WTC11 (cell line): Measurements from ENCODE around the gene CLBA1.

ENCODE experiments used
- CREB1 ChIP-seq: sonication (generic); formaldehyde crosslinking; IDR thresholded peaks from 2 replicates; pipeline ENCODE4 v1.8.0; 2023; ENCODE audit warnings: mild to moderate bottlenecking, missing genetic modification reagents
- FOXP1 ChIP-seq: sonication (generic); formaldehyde crosslinking; IDR thresholded peaks from 2 replicates; pipeline ENCODE4 v1.8.0; 2022; ENCODE audit warnings: missing genetic modification reagents, mild to moderate bottlenecking, moderate library complexity, borderline replicate concordance
- RELA ChIP-seq: sonication (generic); formaldehyde crosslinking; IDR thresholded peaks from 2 replicates; pipeline ENCODE4 v1.8.1; 2022; ENCODE audit warnings: missing genetic modification reagents, mild to moderate bottlenecking, borderline replicate concordance
- SMAD3 ChIP-seq: sonication (generic); formaldehyde crosslinking; IDR thresholded peaks from 2 replicates; pipeline ENCODE4 v1.8.0; 2022; ENCODE audit warnings: missing genetic modification reagents, mild to moderate bottlenecking, borderline replicate concordance
- SP1 ChIP-seq: sonication (generic); formaldehyde crosslinking; conservative IDR thresholded peaks from 2 replicates; pipeline ENCODE4 v1.8.1; 2022; ENCODE audit warnings: missing genetic modification reagents
- TEAD4 ChIP-seq: sonication (generic); formaldehyde crosslinking; IDR thresholded peaks from 2 replicates; pipeline ENCODE4 v1.8.0; 2022; ENCODE audit warnings: mild to moderate bottlenecking, missing genetic modification reagents
- TP53 ChIP-seq: sonication (generic); formaldehyde crosslinking; IDR thresholded peaks from 2 replicates; pipeline ENCODE4 v1.8.1; 2023; ENCODE audit warnings: mild to moderate bottlenecking, missing genetic modification reagents
- ZNF232 ChIP-seq: sonication (generic); formaldehyde crosslinking; IDR thresholded peaks from 2 replicates; pipeline ENCODE4 v1.8.0; 2022; ENCODE audit warnings: mild to moderate bottlenecking, missing genetic modification reagents
- ZNF416 ChIP-seq: fragments of 250-450 bp; sonication (Bioruptor Pico); IDR thresholded peaks from 2 replicates; pipeline ENCODE4 v1.9.0; 2021; ENCODE audit warnings: mild to moderate bottlenecking, inconsistent platforms
- ZNF671 ChIP-seq: fragments of 250-450 bp; sonication (Bioruptor Pico); IDR thresholded peaks from 2 replicates; pipeline ENCODE4 v1.8.0; 2021; ENCODE audit warnings: mild to moderate bottlenecking
- TF ChIP-seq, protein P1 (sequence below): sonication (generic); formaldehyde crosslinking; conservative IDR thresholded peaks from 2 replicates; pipeline ENCODE4 v1.8.1; 2023; ENCODE audit warnings: mild to moderate bottlenecking, low read depth, missing genetic modification reagents, moderate library complexity
- TF ChIP-seq, protein P2 (sequence below): sonication (generic); formaldehyde crosslinking; IDR thresholded peaks from 2 replicates; pipeline ENCODE4 v1.8.0; 2022; ENCODE audit warnings: mild to moderate bottlenecking, missing genetic modification reagents
- TF ChIP-seq, protein P3 (sequence below): fragments of 200-600 bp; IDR thresholded peaks from 2 replicates; pipeline ENCODE4 v1.8.0; 2022; ENCODE audit warnings: antibody characterized with exemption
- TF ChIP-seq, protein P4 (sequence below): sonication (generic); formaldehyde crosslinking; IDR thresholded peaks from 2 replicates; pipeline ENCODE4 v1.8.1; 2023; ENCODE audit warnings: mild to moderate bottlenecking, missing genetic modification reagents, moderate library complexity

DNA sequence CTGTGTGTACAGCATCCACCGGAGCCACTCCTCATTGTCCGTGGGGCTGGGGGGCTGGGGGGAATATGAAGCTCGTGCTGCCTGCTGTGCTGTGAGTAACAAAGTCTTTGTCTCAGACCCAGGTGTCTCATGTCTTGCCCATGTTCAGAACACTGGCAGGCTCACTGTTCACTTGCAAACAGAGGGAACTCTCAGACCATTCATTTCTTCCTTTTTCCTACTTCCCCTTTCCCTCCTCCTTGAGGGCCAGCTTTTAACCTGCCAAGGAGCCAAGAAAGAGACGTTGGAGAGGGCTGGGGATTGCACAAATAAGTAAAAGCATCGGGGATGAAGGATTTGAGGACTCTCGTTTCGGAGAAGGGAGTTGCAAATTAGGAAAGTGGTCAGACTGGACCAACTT is 58.1 kb downstream of the CLBA1 start:
- no peak for TF ChIP-seq FOXP1 (CRISPR knock-in tag)
- TF ChIP-seq ZNF232 (CRISPR knock-in tag): no peak
- TF ChIP-seq, protein P1, sequence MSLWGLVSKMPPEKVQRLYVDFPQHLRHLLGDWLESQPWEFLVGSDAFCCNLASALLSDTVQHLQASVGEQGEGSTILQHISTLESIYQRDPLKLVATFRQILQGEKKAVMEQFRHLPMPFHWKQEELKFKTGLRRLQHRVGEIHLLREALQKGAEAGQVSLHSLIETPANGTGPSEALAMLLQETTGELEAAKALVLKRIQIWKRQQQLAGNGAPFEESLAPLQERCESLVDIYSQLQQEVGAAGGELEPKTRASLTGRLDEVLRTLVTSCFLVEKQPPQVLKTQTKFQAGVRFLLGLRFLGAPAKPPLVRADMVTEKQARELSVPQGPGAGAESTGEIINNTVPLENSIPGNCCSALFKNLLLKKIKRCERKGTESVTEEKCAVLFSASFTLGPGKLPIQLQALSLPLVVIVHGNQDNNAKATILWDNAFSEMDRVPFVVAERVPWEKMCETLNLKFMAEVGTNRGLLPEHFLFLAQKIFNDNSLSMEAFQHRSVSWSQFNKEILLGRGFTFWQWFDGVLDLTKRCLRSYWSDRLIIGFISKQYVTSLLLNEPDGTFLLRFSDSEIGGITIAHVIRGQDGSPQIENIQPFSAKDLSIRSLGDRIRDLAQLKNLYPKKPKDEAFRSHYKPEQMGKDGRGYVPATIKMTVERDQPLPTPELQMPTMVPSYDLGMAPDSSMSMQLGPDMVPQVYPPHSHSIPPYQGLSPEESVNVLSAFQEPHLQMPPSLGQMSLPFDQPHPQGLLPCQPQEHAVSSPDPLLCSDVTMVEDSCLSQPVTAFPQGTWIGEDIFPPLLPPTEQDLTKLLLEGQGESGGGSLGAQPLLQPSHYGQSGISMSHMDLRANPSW (CRISPR knock-in tag): no peak
- TF ChIP-seq, protein P2, sequence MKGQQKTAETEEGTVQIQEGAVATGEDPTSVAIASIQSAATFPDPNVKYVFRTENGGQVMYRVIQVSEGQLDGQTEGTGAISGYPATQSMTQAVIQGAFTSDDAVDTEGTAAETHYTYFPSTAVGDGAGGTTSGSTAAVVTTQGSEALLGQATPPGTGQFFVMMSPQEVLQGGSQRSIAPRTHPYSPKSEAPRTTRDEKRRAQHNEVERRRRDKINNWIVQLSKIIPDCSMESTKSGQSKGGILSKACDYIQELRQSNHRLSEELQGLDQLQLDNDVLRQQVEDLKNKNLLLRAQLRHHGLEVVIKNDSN: no peak
- no peak for TF ChIP-seq CREB1
- TF ChIP-seq SP1: no peak
- TF ChIP-seq, protein P3, sequence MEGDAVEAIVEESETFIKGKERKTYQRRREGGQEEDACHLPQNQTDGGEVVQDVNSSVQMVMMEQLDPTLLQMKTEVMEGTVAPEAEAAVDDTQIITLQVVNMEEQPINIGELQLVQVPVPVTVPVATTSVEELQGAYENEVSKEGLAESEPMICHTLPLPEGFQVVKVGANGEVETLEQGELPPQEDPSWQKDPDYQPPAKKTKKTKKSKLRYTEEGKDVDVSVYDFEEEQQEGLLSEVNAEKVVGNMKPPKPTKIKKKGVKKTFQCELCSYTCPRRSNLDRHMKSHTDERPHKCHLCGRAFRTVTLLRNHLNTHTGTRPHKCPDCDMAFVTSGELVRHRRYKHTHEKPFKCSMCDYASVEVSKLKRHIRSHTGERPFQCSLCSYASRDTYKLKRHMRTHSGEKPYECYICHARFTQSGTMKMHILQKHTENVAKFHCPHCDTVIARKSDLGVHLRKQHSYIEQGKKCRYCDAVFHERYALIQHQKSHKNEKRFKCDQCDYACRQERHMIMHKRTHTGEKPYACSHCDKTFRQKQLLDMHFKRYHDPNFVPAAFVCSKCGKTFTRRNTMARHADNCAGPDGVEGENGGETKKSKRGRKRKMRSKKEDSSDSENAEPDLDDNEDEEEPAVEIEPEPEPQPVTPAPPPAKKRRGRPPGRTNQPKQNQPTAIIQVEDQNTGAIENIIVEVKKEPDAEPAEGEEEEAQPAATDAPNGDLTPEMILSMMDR: no peak
- no peak for TF ChIP-seq ZNF416 (CRISPR knock-in tag)
- no peak for TF ChIP-seq RELA (CRISPR knock-in tag)
- TF ChIP-seq, protein P4, sequence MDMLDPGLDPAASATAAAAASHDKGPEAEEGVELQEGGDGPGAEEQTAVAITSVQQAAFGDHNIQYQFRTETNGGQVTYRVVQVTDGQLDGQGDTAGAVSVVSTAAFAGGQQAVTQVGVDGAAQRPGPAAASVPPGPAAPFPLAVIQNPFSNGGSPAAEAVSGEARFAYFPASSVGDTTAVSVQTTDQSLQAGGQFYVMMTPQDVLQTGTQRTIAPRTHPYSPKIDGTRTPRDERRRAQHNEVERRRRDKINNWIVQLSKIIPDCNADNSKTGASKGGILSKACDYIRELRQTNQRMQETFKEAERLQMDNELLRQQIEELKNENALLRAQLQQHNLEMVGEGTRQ: no peak
- TF ChIP-seq TP53: no peak
- no peak for TF ChIP-seq TEAD4 (CRISPR knock-in tag)
- TF ChIP-seq SMAD3: no peak
- no peak for TF ChIP-seq ZNF671 (CRISPR knock-in tag)
